Adipocyte (in vitro differentiated cells): ENCODE results near the gene VAT1L.

ENCODE experiments used
- DNase-seq: peaks from one replicate; pipeline ENCODE4 v3.0.0-alpha.2; 2015; ENCODE audit warnings: low read depth
- H3K27me3 ChIP-seq: replicated peaks from 2 replicates; pipeline ENCODE4 v1.7.0; 2013; ENCODE audit warnings: mild to moderate bottlenecking, low read length, moderate library complexity; ENCODE audit not compliant: control insufficient read depth, insufficient read depth
- H3K36me3 ChIP-seq: 2 replicates; pipeline ENCODE4 v1.7.0; 2013; ENCODE audit warnings: low read length, mild to moderate bottlenecking, moderate library complexity; ENCODE audit not compliant: control insufficient read depth, insufficient read depth, severe bottlenecking
- H3K4me1 ChIP-seq: 2 replicates; pipeline ENCODE4 v1.7.0; 2013; ENCODE audit warnings: mild to moderate bottlenecking, low read length, moderate library complexity; ENCODE audit not compliant: control insufficient read depth, insufficient read depth
- H3K4me3 ChIP-seq: 2 replicates; pipeline ENCODE4 v1.7.0; 2013; ENCODE audit warnings: mild to moderate bottlenecking, low read length, moderate library complexity
- H3K9ac ChIP-seq: 2 replicates; pipeline ENCODE4 v1.7.0; 2013; ENCODE audit warnings: mild to moderate bottlenecking, low read length, moderate library complexity
- H3K9me3 ChIP-seq: 2 replicates; pipeline ENCODE4 v1.7.0; 2013; ENCODE audit warnings: mild to moderate bottlenecking, low read length, moderate library complexity; ENCODE audit not compliant: control insufficient read depth

VAT1L gene

GRCh38 chr16:77897129-77897437 lies 108.7 kb downstream of the VAT1L start:
- Histone ChIP-seq H3K9ac (no peak overlapping the region), H3K9me3 (no peaks in the 10 kb centered on the region), H3K36me3 (no peaks in the 10 kb centered on the region), H3K27me3 (peaks cover 10% of the 10 kb centered on the region), H3K4me3 (no peak overlapping the region), H3K4me1 (no peaks in the 10 kb centered on the region)
- no peak for DNase-seq

- Histone ChIP-seq H3K9ac (no peak overlapping the region), H3K36me3 (no peaks in the 10 kb centered on the region)
Measured at GRCh38 chr16:77897831-77898605, 109.7 kb downstream of the VAT1L start.

GRCh38 chr16:77898671-77899211 lies 110.4 kb downstream of the VAT1L start:
- Histone ChIP-seq H3K4me3 (no peak overlapping the region), H3K27me3 (peaks cover 5% of the 10 kb centered on the region), H3K9ac (no peak overlapping the region), H3K36me3 (no peaks in the 10 kb centered on the region), H3K9me3 (no peaks in the 10 kb centered on the region), H3K4me1 (no peaks in the 10 kb centered on the region)
- no peak for DNase-seq

More at GRCh38 chr16:77897831-77898605, 109.7 kb downstream of the VAT1L start:
- H3K9me3 ChIP-seq: no peaks in the 10 kb centered on the region
- H3K27me3 ChIP-seq: peaks cover 6% of the 10 kb centered on the region
- H3K4me3 ChIP-seq: no peak overlapping the region
- H3K4me1 ChIP-seq: no peaks in the 10 kb centered on the region
- no peak for DNase-seq

- H3K4me3 ChIP-seq: no peak overlapping the region
- no peaks in the 10 kb centered on the region for H3K36me3 ChIP-seq
- no peaks in the 10 kb centered on the region for H3K4me1 ChIP-seq
- H3K9ac ChIP-seq: no peak overlapping the region
- no peak for DNase-seq
- no peaks in the 10 kb centered on the region for H3K9me3 ChIP-seq
- no peaks in the 10 kb centered on the region for H3K27me3 ChIP-seq
Measured at GRCh38 chr16:77899416-77899815, 111.1 kb downstream of the VAT1L start.

- no peaks in the 10 kb centered on the region for H3K4me1 ChIP-seq
- H3K27me3 ChIP-seq: peaks cover 16% of the 10 kb centered on the region
- no peak for DNase-seq
- H3K9ac ChIP-seq: no peak overlapping the region
- no peak overlapping the region for H3K4me3 ChIP-seq
- no peaks in the 10 kb centered on the region for H3K36me3 ChIP-seq
- no peaks in the 10 kb centered on the region for H3K9me3 ChIP-seq
Measured at GRCh38 chr16:77905374-77905920, 117.1 kb downstream of the VAT1L start.

- H3K9me3 ChIP-seq: no peaks in the 10 kb centered on the region
- no peaks in the 10 kb centered on the region for H3K4me1 ChIP-seq
- peaks cover 16% of the 10 kb centered on the region for H3K27me3 ChIP-seq
- H3K9ac ChIP-seq: no peak overlapping the region
- no peak for DNase-seq
- H3K4me3 ChIP-seq: no peak overlapping the region
- no peaks in the 10 kb centered on the region for H3K36me3 ChIP-seq
Measured at GRCh38 chr16:77910021-77910420, 121.7 kb downstream of the VAT1L start.

- H3K9me3 ChIP-seq: no peaks in the 10 kb centered on the region
- H3K4me3 ChIP-seq: no peak overlapping the region
- no peaks in the 10 kb centered on the region for H3K4me1 ChIP-seq
- H3K36me3 ChIP-seq: no peaks in the 10 kb centered on the region
- no peak overlapping the region for H3K9ac ChIP-seq
- peaks cover under 1% of the 10 kb centered on the region for H3K27me3 ChIP-seq
- DNase-seq: no peak
Measured at GRCh38 chr16:77912617-77913016, 124.3 kb downstream of the VAT1L start.

GRCh38 chr16:77913738-77914253 lies 125.4 kb downstream of the VAT1L start:
- no peaks in the 10 kb centered on the region for H3K27me3 ChIP-seq
- H3K9ac ChIP-seq: no peak overlapping the region
- no peaks in the 10 kb centered on the region for H3K4me1 ChIP-seq
- no peak overlapping the region for H3K4me3 ChIP-seq
- no peaks in the 10 kb centered on the region for H3K9me3 ChIP-seq
- no peaks in the 10 kb centered on the region for H3K36me3 ChIP-seq
- DNase-seq: no peak

- H3K4me3 ChIP-seq: no peak overlapping the region
- peaks cover 4% of the 10 kb centered on the region for H3K27me3 ChIP-seq
- H3K9ac ChIP-seq: no peak overlapping the region
- no peaks in the 10 kb centered on the region for H3K4me1 ChIP-seq
- no peaks in the 10 kb centered on the region for H3K36me3 ChIP-seq
- DNase-seq: no peak
- no peaks in the 10 kb centered on the region for H3K9me3 ChIP-seq
Measured at GRCh38 chr16:77916111-77916510, 127.7 kb downstream of the VAT1L start.

- DNase-seq: no peak
Measured at GRCh38 chr16:77917971-77918370, 129.6 kb downstream of the VAT1L start.

GRCh38 chr16:77918809-77919707 lies 130.7 kb downstream of the VAT1L start:
- no peak overlapping the region for H3K4me3 ChIP-seq
- DNase-seq: no peak
- no peaks in the 10 kb centered on the region for H3K4me1 ChIP-seq
- H3K9me3 ChIP-seq: no peaks in the 10 kb centered on the region
- H3K27me3 ChIP-seq: peaks cover 6% of the 10 kb centered on the region
- no peaks in the 10 kb centered on the region for H3K36me3 ChIP-seq
- H3K9ac ChIP-seq: no peak overlapping the region

More at GRCh38 chr16:77917971-77918370, 129.6 kb downstream of the VAT1L start:
- Histone ChIP-seq H3K4me1 (no peaks in the 10 kb centered on the region), H3K9me3 (no peaks in the 10 kb centered on the region), H3K9ac (no peak overlapping the region), H3K4me3 (no peak overlapping the region), H3K36me3 (no peaks in the 10 kb centered on the region), H3K27me3 (peaks cover 5% of the 10 kb centered on the region)
